Caco-2 (cell line): Measurements from ENCODE around the gene IL4I1. TPM values are rescaled to one million over a fixed set of nuclear protein-coding genes. Genes with fewer than 3 reads are reported as not detected.

Experiments
- BruUV-seq: library from RNA; stranded (reverse); fragments of 400-500 nt; replicated peaks from 2 replicates; lab custom pipeline; 2021; lab: Mats Ljungman, UMichigan
- CTCF ChIA-PET: fragments of 300-600 bp; sonication (Branson Sonifier 250); formaldehyde crosslinking; loops from one replicate; lab custom pipeline; 2022; ENCODE audit warnings: antibody characterized with exemption; lab: Charles Lee
- POLR2A ChIA-PET: fragments of 300-600 bp; sonication (Branson Sonifier 250); formaldehyde crosslinking; loops from one replicate; lab custom pipeline; 2022; ENCODE audit warnings: antibody characterized with exemption; lab: Charles Lee
- DNase-seq, 2 experiments: peaks; one replicate each; pipeline versions ENCODE4 v3.0.0 to v3.0.0-alpha.2; 2020 to 2022
- H3K27me3 ChIP-seq: replicated peaks from 2 replicates; pipeline ENCODE4 v1.6.0; 2011; ENCODE audit warnings: low read length; ENCODE audit not compliant: control insufficient read depth, insufficient read depth
- H3K36me3 ChIP-seq: 2 replicates; pipeline ENCODE4 v1.5.1; 2011; ENCODE audit warnings: low read length; ENCODE audit not compliant: control insufficient read depth, insufficient read depth
- H3K4me1 ChIP-seq: fragments of 250-450 bp; sonication (Bioruptor Pico); 2 replicates; pipeline ENCODE4 v1.5.1; 2020; ENCODE audit warnings: mild to moderate bottlenecking
- H3K4me3 ChIP-seq: 2 replicates; pipeline ENCODE4 v1.5.1; 2011; ENCODE audit warnings: low read depth, mild to moderate bottlenecking, control low read depth, low read length
- H3K9me3 ChIP-seq: fragments of 250-450 bp; sonication (Bioruptor Pico); 2 replicates; pipeline ENCODE4 v1.5.1; 2020; ENCODE audit warnings: mild to moderate bottlenecking, moderate library complexity
- H3K27ac Mint-ChIP-seq: one replicate; pipeline ENCODE4 v1.8.0; 2022; ENCODE audit warnings: mixed read lengths; ENCODE audit not compliant: unreplicated experiment
- H3K27me3 Mint-ChIP-seq: one replicate; pipeline ENCODE4 v1.8.0; 2022; ENCODE audit warnings: mixed read lengths; ENCODE audit not compliant: insufficient read depth, unreplicated experiment
- H3K36me3 Mint-ChIP-seq: one replicate; pipeline ENCODE4 v1.8.0; 2022; ENCODE audit warnings: mild to moderate bottlenecking, mixed read lengths; ENCODE audit not compliant: insufficient read depth, unreplicated experiment
- H3K4me1 Mint-ChIP-seq: one replicate; pipeline ENCODE4 v1.8.0; 2022; ENCODE audit warnings: low read depth, mixed read lengths; ENCODE audit not compliant: unreplicated experiment
- H3K4me3 Mint-ChIP-seq: one replicate; pipeline ENCODE4 v1.8.0; 2022; ENCODE audit warnings: mild to moderate bottlenecking, moderate library complexity, mixed read lengths; ENCODE audit not compliant: unreplicated experiment
- H3K9me3 Mint-ChIP-seq: one replicate; pipeline ENCODE4 v1.8.0; 2022; ENCODE audit warnings: mixed read lengths; ENCODE audit not compliant: unreplicated experiment
- CTCF ChIP-seq, 2 experiments: fragments of 200-600 bp in 1 of 2; IDR thresholded peaks; 1 replicate in 1 of 2; 2 replicates in 1 of 2; pipeline versions ENCODE4 v1.5.1 to v1.8.0; 2011 to 2022; ENCODE audit warnings: antibody characterized with exemption in 1 of 2, control low read depth in 1 of 2, inconsistent platforms in 1 of 2, low read depth in 1 of 2, low read length in 1 of 2, mild to moderate bottlenecking in 1 of 2, moderate library complexity in 1 of 2; ENCODE audit not compliant: insufficient read depth in 1 of 2, severe bottlenecking in 1 of 2, unreplicated experiment in 1 of 2
- intact Hi-C: fragments of 100-400 bp; cut with micrococcal nuclease; formaldehyde crosslinking; loops from one replicate; pipeline ENCODE4 v1.10.0; 2022; ENCODE audit not compliant: unreplicated experiment
- total RNA-seq: library from RNA; stranded (reverse); gene quantifications from 2 replicates; pipeline ENCODE4 v1.2.3, GENCODE V29; 2022

The IL4I1 gene
- total RNA-seq, 1 experiment from 2014 or later = 0.61 TPM

GRCh38 chr19:49932731-49933131, 36.0 kb upstream of the IL4I1 start:
- Mint-ChIP-seq H3K4me3 (no peak overlapping the region), H3K27ac (no peak overlapping the region), H3K4me1 (peaks cover 20% of the 10 kb centered on the region), H3K27me3 (no peaks in the 10 kb centered on the region), H3K36me3 (peaks cover 54% of the 10 kb centered on the region), H3K9me3 (no peaks in the 10 kb centered on the region)
- no peak overlapping the region for H3K4me3 ChIP-seq
- H3K36me3 ChIP-seq = no peaks in the 10 kb centered on the region
- intact Hi-C loops = no loop called here
- no TSS peak for BruUV-seq
- CTCF ChIA-PET = no interaction called here
- DNase-seq = no peak
- H3K9me3 ChIP-seq = no peaks in the 10 kb centered on the region
- no peaks in the 10 kb centered on the region for H3K27me3 ChIP-seq
- no peak for TF ChIP-seq CTCF (IDR thresholded peaks at IDR 0.05; ENCODE audit: insufficient read depth in 1 of 2, low read depth in 1 of 2, low read length in 1 of 2, severe bottlenecking in 1 of 2, unreplicated experiment in 1 of 2)
- H3K4me1 ChIP-seq = peaks cover 5% of the 10 kb centered on the region
- POLR2A ChIA-PET = no interaction called here

DNA sequence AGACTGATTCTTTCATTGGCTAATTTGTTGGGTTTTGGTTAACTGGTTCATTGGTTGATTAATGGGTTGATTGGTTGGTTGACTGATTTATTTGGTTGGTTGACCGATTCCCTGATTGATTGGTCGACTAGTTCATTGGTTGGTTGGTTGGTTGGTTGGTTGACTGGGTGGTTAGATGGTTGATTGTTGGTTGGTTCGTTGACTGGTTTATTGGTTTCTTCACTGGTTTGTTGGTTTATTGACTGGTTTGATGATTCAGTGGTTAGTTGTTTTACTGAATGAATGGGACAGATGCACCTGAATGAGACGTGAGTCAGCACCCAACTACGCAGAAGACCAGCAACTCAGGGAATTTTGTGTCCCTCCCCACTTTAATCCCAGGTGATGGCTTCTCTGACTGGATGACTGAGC, 35.4 kb upstream of the IL4I1 start:
- no peaks in the 10 kb centered on the region for H3K9me3 Mint-ChIP-seq
- ChIA-PET CTCF (no interaction called here), POLR2A (no interaction called here)
- H3K4me1 Mint-ChIP-seq = peaks cover 23% of the 10 kb centered on the region
- no peak overlapping the region for H3K27ac Mint-ChIP-seq
- BruUV-seq = no TSS peak
- no peak for TF ChIP-seq CTCF (IDR thresholded peaks at IDR 0.05; ENCODE audit: insufficient read depth in 1 of 2, low read depth in 1 of 2, low read length in 1 of 2, severe bottlenecking in 1 of 2, unreplicated experiment in 1 of 2)
- no peak overlapping the region for H3K4me3 ChIP-seq
- peaks cover 61% of the 10 kb centered on the region for H3K36me3 Mint-ChIP-seq
- H3K4me3 Mint-ChIP-seq = no peak overlapping the region
- peaks cover 3% of the 10 kb centered on the region for H3K36me3 ChIP-seq
- intact Hi-C loops = no loop called here
- no peaks in the 10 kb centered on the region for H3K9me3 ChIP-seq
- peaks cover 9% of the 10 kb centered on the region for H3K4me1 ChIP-seq
- no peaks in the 10 kb centered on the region for H3K27me3 Mint-ChIP-seq
- no peaks in the 10 kb centered on the region for H3K27me3 ChIP-seq
- DNase-seq = no peak

DNA sequence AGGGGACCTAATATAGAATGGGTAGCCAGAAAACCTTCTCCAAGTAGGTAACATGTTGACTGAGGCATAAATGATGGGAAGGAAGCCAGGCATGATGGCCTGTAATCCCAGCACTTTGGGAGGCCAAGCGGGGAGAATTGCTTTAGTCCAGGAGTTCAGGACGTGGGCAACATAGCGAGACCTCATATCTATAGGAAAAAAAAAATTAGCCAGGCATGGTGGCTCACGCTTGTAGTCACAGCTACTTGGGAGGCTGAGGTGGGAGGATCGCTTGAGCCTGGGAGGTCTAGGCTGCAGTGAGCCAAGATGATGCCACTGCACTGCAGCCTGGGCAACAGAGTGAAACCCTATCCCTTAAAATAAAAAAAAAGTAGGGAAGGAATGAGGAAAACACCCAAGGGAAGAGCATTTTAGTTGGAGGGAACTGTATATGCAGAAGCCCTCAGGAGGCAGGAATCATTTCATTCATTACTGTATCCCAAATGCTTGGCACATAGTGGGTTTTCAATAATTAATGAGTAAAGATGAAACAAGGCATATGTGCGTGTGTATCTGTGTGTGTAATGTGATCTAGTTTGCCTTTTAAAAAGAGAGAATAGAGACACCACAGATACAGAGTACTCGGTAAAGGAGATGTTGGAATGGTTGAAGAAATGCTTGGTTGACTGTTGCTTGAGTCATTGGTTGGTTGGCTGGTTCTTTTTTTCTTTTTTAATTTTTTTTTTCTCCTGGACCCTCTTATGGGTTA, 34.8 kb upstream of the IL4I1 start:
- intact Hi-C loops = no loop called here
- TSS peak; percentile 10 for BruUV-seq
- Mint-ChIP-seq H3K27me3 (no peaks in the 10 kb centered on the region), H3K27ac (no peak overlapping the region), H3K36me3 (peaks cover 67% of the 10 kb centered on the region), H3K9me3 (no peaks in the 10 kb centered on the region), H3K4me3 (no peak overlapping the region), H3K4me1 (peaks cover 23% of the 10 kb centered on the region)
- Histone ChIP-seq H3K36me3 (peaks cover 3% of the 10 kb centered on the region), H3K4me3 (no peak overlapping the region), H3K27me3 (no peaks in the 10 kb centered on the region), H3K4me1 (peaks cover 9% of the 10 kb centered on the region), H3K9me3 (no peaks in the 10 kb centered on the region)
- CTCF ChIA-PET = no interaction called here
- DNase-seq = no peak
- POLR2A ChIA-PET = no interaction called here
- TF ChIP-seq CTCF (IDR thresholded peaks at IDR 0.05; ENCODE audit: insufficient read depth in 1 of 2, low read depth in 1 of 2, low read length in 1 of 2, severe bottlenecking in 1 of 2, unreplicated experiment in 1 of 2) = no peak
